IPS DF 6.9 (cell line): ENCODE data around the gene CADPS.

Experiments
- DNase-seq: peaks from one replicate; pipeline ENCODE4 v3.0.0-alpha.2; 2013; ENCODE audit warnings: low read depth, low spot score
- H3K27ac ChIP-seq: one replicate; pipeline ENCODE4 v1.5.1; 2013; ENCODE audit warnings: low read length, control low read depth
- H3K27me3 ChIP-seq: 2 replicates; pipeline ENCODE4 v1.6.1; 2013; ENCODE audit warnings: mild to moderate bottlenecking, low read length; ENCODE audit not compliant: control insufficient read depth, insufficient read depth
- H3K36me3 ChIP-seq: 2 replicates; pipeline ENCODE4 v1.6.1; 2013; ENCODE audit warnings: low read length; ENCODE audit not compliant: control insufficient read depth, insufficient read depth
- H3K4me1 ChIP-seq: 2 replicates; pipeline ENCODE4 v1.6.1; 2013; ENCODE audit warnings: low read length; ENCODE audit not compliant: control insufficient read depth, insufficient read depth
- H3K4me3 ChIP-seq: 2 replicates; pipeline ENCODE4 v1.5.1; 2013; ENCODE audit warnings: mild to moderate bottlenecking, low read length
- H3K9me3 ChIP-seq: 2 replicates; pipeline ENCODE4 v1.6.1; 2013; ENCODE audit warnings: low read length, inconsistent platforms; ENCODE audit not compliant: control insufficient read depth, insufficient read depth
- WGBS: extraction: QIAGEN DNeasy Blood & Tissue Kit; methylation state at CpG from one replicate; pipeline ENCODE4 v1.1.7; 2013; ENCODE audit warnings: mixed read lengths, missing lambda C conversion rate; ENCODE audit not compliant: insufficient read length, insufficient coverage; 5-methylcytosine and 5-hydroxymethylcytosine counted together

CADPS gene

DNA sequence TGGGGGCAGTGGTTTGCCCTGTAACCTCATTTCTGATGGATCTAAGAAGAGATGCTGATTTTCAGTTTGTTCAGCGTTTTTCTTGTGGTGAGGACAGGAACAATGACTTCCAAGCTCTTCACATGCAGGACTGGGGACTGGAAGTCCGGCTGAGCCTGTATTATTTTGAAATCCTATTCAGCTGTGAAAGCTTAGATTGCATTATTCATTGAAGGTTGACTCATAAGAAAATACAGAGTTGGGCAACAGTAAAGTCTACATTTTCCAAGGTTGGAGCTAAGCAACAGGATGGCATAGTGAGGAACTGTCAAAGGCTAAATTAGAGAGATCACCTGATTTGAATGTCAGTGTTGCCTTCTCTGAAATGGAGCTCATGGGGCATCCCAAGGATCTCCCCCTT is 270.9 kb downstream of the CADPS start:
- Histone ChIP-seq H3K27ac (no peak overlapping the region), H3K4me1 (no peaks in the 10 kb centered on the region), H3K36me3 (no peaks in the 10 kb centered on the region), H3K9me3 (no peaks in the 10 kb centered on the region), H3K27me3 (no peaks in the 10 kb centered on the region; the same call in 1 of the 2 replicates), H3K4me3 (no peak overlapping the region)
- no CpG with 5 or more reads among the region's 2 CpGs for WGBS
- DNase-seq, result no peak

DNA sequence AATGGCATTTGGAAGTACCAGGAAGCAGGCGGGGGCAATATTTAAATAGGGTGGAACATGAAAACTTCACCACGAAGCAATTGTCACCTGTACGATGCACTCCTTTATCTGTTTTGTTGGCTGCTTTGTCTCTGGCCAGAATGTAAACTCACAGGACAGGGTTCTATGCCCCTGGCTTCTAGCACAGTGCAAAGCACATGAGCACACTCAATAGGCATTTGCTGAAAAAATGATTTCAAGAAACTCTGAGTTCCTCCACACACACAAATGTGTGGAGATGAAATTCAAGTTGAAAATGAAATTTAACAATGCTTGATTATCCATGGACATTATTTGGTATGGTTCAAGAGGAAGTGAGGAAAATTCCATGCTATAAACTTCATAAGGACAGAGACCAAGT is 272.2 kb downstream of the CADPS start:
- WGBS, result no CpG with 5 or more reads among the region's 3 CpGs
- Histone ChIP-seq H3K27me3 (no peaks in the 10 kb centered on the region; the same call in 1 of the 2 replicates), H3K4me1 (no peaks in the 10 kb centered on the region), H3K9me3 (no peaks in the 10 kb centered on the region), H3K27ac (no peak overlapping the region), H3K36me3 (no peaks in the 10 kb centered on the region), H3K4me3 (no peak overlapping the region)
- DNase-seq, result no peak

DNA sequence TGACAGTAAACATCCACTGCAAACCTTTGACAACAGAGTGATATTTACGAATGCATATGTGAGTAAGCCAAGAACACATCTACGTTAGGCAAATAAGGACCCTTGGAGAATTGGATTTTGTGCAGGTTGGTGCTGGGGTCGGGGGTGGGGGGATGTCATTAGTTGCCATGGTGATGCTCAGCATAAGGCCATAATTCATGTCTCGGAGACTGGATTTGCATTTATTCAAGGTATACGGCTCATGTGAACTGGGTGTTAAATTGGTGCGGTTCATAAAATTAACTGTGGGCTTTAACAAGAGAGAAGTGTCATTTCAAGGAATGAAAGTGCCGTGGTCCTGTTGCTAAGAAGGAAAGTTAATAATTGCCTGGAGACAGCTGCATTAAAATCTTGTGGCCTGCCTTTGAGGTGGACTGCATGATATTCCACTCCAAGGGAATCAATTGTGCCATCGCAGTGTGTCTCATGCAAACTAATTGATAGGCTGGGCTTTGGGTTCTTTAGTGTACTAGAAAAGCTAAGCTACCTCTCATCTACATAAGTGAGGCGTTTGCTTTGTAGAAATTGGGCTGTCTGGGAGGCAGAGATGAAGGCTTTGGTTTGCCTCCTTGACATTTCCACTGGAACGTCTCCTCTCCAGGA is 273.0 kb downstream of the CADPS start:
- Histone ChIP-seq H3K27ac (no peak overlapping the region), H3K27me3 (no peaks in the 10 kb centered on the region; the same call in 1 of the 2 replicates), H3K4me1 (no peaks in the 10 kb centered on the region), H3K9me3 (no peaks in the 10 kb centered on the region), H3K4me3 (no peak overlapping the region), H3K36me3 (no peaks in the 10 kb centered on the region)
- WGBS, result no CpG with 5 or more reads among the region's 10 CpGs
- no peak for DNase-seq

DNA sequence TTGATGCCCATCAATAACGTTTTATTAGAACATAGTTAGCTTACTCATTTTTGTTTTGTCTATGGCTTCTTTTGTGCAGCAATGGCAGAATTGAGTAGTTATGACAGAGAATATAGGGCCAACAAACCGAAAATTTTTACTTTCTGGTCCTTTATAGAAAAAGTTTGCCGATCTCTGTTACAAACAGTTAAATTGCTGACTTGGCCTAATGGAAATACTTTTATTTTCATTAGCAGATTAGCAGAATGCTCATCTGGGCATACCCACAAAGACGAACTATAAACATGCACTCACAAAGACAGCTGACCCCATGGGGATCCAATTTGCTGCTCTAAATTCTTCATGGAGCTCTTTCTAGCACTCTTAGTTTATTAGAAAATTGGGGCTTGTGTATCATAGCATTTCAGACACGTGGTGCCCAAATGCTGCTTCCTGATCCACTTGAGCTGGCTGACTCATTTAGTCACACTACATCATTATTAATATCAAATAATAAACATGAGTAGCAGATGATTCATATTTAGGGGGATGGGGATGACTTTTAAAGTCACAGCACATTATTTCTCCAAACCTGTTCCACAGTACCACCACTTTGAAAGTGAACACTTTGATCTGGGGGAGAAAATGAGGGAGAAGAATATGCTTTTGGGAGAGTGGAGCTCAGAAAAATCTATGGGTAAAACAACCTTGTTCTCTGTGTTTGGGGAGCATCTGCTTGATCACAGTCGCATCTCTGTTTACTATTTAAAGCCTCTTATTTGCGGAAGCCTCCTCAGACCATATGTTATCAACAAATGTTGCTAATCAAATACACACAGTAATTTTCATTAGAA is 273.8 kb downstream of the CADPS start:
- H3K36me3 ChIP-seq, result no peaks in the 10 kb centered on the region
- H3K27ac ChIP-seq, result no peak overlapping the region
- H3K4me3 ChIP-seq, result no peak overlapping the region
- DNase-seq, result no peak
- no CpG with 5 or more reads among the region's 7 CpGs for WGBS
- no peaks in the 10 kb centered on the region; the same call in 1 of the 2 replicates for H3K27me3 ChIP-seq
- no peaks in the 10 kb centered on the region for H3K9me3 ChIP-seq
- no peaks in the 10 kb centered on the region for H3K4me1 ChIP-seq

DNA sequence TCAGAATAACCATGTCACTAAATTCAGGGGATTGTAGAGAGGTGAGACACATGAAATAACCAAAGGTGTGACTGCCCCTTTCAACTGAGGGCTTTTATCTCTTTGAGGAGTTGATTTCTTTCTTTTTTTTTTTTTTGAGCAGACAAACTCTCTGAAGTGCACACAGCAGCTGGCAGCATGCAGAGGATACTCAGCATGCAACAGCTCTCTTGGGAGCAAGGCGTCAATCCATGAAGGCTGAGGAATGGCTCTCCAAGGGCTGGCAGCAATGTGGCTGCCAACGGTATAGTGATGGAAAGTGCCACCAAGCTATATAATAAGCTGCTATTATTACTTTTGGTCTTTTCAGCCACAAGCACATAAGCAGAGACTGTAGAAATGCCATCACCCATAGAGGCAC is 275.2 kb downstream of the CADPS start:
- DNase-seq, result no peak
- no peaks in the 10 kb centered on the region for H3K4me1 ChIP-seq
- no peak overlapping the region for H3K4me3 ChIP-seq
- H3K27me3 ChIP-seq, result no peaks in the 10 kb centered on the region; the same call in 1 of the 2 replicates
- no peaks in the 10 kb centered on the region for H3K36me3 ChIP-seq
- WGBS, result no CpG with 5 or more reads among the region's 2 CpGs
- no peaks in the 10 kb centered on the region for H3K9me3 ChIP-seq
- H3K27ac ChIP-seq, result no peak overlapping the region

DNA sequence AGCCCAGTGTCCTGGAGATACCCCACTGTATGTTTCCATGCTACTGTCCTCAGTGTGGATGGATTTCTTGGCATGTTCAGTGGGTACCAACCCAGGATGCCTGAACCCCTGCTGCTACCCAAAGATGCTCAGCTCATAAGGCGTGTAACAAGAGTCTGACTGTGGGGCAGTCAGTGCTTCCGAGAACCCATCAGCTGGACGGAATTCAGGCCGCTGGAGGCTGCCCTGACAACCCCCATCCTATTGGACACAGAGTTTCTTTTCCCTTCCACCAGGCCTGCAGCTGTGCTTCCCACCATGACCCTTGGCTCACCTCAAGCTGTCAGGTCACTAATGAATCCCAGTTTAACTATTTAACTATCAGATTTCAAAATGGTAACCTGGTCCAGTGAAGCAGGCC is 277.7 kb downstream of the CADPS start:
- WGBS, result no CpG with 5 or more reads among the region's 4 CpGs
- no peak overlapping the region for H3K27ac ChIP-seq
- DNase-seq, result no peak

DNA sequence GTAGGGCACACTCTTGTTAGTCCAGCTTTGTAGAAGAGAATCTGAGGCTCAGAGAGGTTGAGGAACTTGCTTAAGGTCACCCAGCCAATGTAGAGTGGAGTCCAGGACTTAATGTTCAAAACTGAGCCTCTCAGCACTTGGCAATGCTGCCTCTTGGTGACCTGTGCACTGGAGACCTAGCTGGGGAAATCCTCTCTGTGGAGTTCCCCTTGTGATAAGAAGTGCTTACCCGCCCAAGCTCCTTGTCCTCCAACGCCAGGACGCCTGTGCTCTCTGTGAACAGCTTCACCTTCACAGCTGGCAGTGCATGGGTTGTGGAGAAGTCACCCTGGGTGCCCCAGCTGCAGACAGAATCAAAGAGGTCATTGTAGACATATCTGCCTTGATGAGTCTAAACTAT is 282.8 kb downstream of the CADPS start:
- WGBS, result no CpG with 5 or more reads among the region's 3 CpGs
- Histone ChIP-seq H3K4me1 (no peaks in the 10 kb centered on the region), H3K27ac (no peak overlapping the region), H3K27me3 (no peaks in the 10 kb centered on the region), H3K36me3 (no peaks in the 10 kb centered on the region), H3K9me3 (no peaks in the 10 kb centered on the region), H3K4me3 (no peak overlapping the region)
- no peak for DNase-seq

More for the DNA sequence above, 277.7 kb downstream of the CADPS start:
- Histone ChIP-seq H3K9me3 (no peaks in the 10 kb centered on the region), H3K4me1 (no peaks in the 10 kb centered on the region), H3K27me3 (no peaks in the 10 kb centered on the region; the same call in 1 of the 2 replicates), H3K36me3 (no peaks in the 10 kb centered on the region), H3K4me3 (no peak overlapping the region)

DNA sequence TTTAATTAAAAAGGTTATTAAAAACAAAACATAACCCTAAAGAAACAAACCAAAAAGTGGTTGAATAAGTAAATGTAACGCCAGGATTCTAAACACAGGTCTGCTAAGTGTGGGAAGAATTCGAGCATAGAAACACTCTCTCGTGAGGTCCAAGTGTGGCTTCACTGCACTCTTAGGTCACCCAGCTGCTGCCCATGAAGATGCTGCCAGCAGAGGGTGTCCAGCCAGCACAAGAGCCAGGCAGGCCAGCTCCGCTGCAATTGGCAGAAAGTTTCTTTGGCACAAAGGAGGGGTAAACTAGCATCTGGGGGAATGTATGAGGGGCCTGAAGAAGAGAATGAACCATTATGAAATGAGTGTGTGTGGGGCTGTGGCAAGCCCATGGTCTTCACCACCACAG is 286.1 kb downstream of the CADPS start:
- no CpG with 5 or more reads among the region's 4 CpGs for WGBS
- Histone ChIP-seq H3K4me3 (no peak overlapping the region), H3K9me3 (no peaks in the 10 kb centered on the region), H3K27me3 (no peaks in the 10 kb centered on the region), H3K4me1 (no peaks in the 10 kb centered on the region), H3K27ac (no peak overlapping the region), H3K36me3 (no peaks in the 10 kb centered on the region)
- no peak for DNase-seq

DNA sequence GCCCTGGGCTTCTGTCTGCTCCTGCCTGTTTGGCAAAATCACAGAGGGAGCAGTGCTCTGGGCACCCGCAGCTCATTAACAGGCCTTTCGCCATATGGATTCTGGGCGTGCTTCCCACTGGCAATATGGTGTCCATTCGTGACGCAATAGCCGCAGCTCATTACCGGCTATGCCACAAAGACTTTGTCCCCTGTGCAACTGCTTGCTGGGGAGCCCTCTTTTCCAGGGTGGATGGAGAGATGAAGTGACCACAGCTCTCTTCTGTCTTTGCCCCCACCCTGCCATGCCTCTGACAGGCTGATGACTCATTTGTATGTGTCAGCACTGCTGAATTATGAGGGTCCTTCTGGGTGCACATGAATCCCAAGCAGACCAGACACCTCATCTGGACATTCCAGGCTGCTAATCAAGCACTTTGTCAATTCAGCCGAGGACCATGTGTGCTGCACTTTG is 287.6 kb downstream of the CADPS start:
- no peak for DNase-seq
- Histone ChIP-seq H3K36me3 (no peaks in the 10 kb centered on the region), H3K4me1 (no peaks in the 10 kb centered on the region), H3K27me3 (no peaks in the 10 kb centered on the region), H3K4me3 (no peak overlapping the region), H3K27ac (no peak overlapping the region), H3K9me3 (no peaks in the 10 kb centered on the region)
- no CpG with 5 or more reads among the region's 8 CpGs for WGBS

DNA sequence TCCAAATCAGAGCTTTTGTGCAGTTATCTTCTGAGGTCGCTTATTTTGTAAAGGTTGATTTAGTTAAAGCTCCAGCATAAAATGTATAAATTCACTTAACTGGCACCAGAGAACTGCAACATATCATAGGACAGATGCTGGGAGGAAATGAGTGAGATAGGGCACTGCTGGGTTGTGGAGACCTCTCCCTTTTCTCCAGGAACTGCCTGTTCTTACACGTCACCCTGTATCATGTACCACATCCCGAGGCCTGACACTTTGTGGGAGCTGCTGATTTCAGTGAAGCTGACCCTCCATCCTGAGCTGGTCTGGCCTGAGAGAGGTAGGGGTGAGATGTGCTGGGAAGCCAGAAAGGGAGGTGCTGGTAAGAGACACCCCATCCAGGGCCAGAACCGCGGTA is 288.0 kb downstream of the CADPS start:
- no peaks in the 10 kb centered on the region for H3K4me1 ChIP-seq
- H3K4me3 ChIP-seq, result no peak overlapping the region
- H3K9me3 ChIP-seq, result no peaks in the 10 kb centered on the region
- DNase-seq, result no peak
- H3K27ac ChIP-seq, result no peak overlapping the region
- H3K27me3 ChIP-seq, result no peaks in the 10 kb centered on the region
- no CpG with 5 or more reads among the region's 5 CpGs for WGBS
- no peaks in the 10 kb centered on the region for H3K36me3 ChIP-seq
